Metanephros (tissue), 1 donor: ENCODE measurements around the gene SPN. TPM values are rescaled to one million over a fixed set of nuclear protein-coding genes. Genes with fewer than 3 reads are reported as not detected.

Experiments
- total RNA-seq: library from RNA; depleted of rRNA; stranded (reverse); fragments of >200 nt; gene quantifications from one replicate; pipeline ENCODE4 v1.2.3, GENCODE V29; 2014

Gene SPN, protein sequence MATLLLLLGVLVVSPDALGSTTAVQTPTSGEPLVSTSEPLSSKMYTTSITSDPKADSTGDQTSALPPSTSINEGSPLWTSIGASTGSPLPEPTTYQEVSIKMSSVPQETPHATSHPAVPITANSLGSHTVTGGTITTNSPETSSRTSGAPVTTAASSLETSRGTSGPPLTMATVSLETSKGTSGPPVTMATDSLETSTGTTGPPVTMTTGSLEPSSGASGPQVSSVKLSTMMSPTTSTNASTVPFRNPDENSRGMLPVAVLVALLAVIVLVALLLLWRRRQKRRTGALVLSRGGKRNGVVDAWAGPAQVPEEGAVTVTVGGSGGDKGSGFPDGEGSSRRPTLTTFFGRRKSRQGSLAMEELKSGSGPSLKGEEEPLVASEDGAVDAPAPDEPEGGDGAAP
- total RNA-seq: 7.0 TPM

DNA sequence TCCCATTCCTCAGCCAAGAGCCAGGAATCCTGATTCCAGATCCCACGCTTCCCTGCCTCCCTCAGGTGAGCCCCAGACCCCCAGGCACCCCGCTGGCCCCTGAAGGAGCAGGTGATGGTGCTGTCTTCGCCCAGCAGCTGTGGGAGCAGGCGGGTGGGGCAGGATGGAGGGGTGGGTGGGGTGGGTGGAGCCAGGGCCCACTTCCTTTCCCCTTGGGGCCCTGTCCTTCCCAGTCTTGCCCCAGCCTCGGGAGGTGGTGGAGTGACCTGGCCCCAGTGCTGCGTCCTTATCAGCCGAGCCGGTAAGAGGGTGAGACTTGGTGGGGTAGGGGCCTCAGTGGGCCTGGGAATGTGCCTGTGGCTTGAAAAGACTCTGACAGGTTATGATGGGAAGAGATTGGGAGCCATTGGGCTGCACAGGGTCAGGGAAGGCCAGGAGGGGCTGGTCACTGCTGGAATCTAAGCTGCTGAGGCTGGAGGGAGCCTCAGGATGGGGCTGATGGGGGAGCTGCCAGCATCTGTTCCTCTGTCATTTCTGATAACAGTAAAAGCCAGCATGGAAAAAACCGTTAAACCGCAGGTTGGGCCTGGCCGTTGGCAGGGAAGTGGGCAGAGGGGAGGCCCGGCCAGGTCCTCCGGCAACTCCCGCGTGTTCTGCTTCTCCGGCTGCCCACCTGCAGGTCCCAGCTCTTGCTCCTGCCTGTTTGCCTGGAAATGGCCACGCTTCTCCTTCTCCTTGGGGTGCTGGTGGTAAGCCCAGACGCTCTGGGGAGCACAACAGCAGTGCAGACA is at the start of gene SPN:
SPN (plus strand) TSS at position 232 of the 791 bp plus-strand sequence; CDS start at position 714, 482 bp downstream.

DNA sequence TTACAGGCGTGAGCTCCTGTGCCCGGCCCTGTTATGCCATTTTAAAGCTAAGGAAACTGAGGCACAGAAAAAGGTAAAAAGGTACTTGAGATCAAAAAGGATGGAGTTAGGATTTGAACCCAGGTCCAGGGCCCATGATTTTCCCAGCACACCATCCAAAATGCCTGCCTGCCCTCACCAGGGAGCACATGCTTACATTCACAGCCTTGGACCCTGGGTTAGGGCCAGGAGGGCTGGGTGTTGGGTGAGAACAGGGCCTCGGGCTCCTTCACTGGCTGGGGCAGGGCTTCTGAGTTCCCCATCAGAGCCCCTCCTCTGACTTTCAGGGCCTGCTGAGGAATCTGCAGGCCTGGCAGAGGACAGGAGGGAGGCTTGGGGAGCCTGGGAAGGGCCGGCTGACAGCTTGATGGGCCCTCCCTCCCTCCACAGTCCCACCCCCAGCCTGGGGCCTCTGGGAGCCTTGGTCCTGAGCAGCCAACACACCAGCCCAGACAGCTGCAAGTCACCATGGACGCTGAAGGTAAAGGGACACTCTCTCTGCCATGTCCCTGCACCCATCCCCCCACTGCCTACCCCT is 15.7 kb downstream of the SPN start, which contains the start of gene QPRT:
QPRT (plus strand) TSS at position 490 of the 577 bp plus-strand sequence; CDS start at position 508, 18 bp downstream.

Other genes starting within 250 kb of the SPN start
- 9.0 TPM for gene BOLA2, start 208.9 kb upstream of the SPN start, total RNA-seq
- gene SLX1B, start 208.7 kb upstream of the SPN start, total RNA-seq: 17.0 TPM
- gene SULT1A4, start 203.3 kb upstream of the SPN start, total RNA-seq: 0.88 TPM
- 18.6 TPM for gene NPIPB12, start 156.8 kb upstream of the SPN start, total RNA-seq
- 86.2 TPM for gene QPRT, start 15.9 kb downstream of the SPN start, total RNA-seq
- 1.4 TPM for gene C16orf54, start 82.7 kb downstream of the SPN start, total RNA-seq
- gene ZG16, start 115.0 kb downstream of the SPN start, total RNA-seq: not detected
- 52.0 TPM for gene KIF22, start 127.5 kb downstream of the SPN start, total RNA-seq
- gene MAZ, start 143.3 kb downstream of the SPN start, total RNA-seq: 159 TPM
- gene PRRT2, start 148.9 kb downstream of the SPN start, total RNA-seq: 14.4 TPM
- gene PAGR1, start 152.9 kb downstream of the SPN start, total RNA-seq: 30.8 TPM
- gene MVP, start 157.2 kb downstream of the SPN start, total RNA-seq: 38.5 TPM
- 83.4 TPM for gene CDIPT, start 200.0 kb downstream of the SPN start, total RNA-seq
- 17.3 TPM for gene SEZ6L2, start 236.3 kb downstream of the SPN start, total RNA-seq
- 1.3 TPM for gene ASPHD1, start 237.2 kb downstream of the SPN start, total RNA-seq